Esophagus squamous epithelium (tissue), 4 donors: ENCODE results near the gene RELN.

Experiments
- POLR2A ChIP-seq, 4 donors: fragments of 450-650 bp; IDR thresholded peaks; one replicate each; pipeline ENCODE4 v1.6.1; 2017; ENCODE audit warnings: antibody characterized with exemption in 4 of 4, mild to moderate bottlenecking in 4 of 4, moderate library complexity in 3 of 4
- TF ChIP-seq, protein P1 (sequence below), 6 experiments: fragments of 450-650 bp in 4 of 6; fragments of 200-600 bp in 2 of 6; sonication (generic) in 2 of 6; IDR thresholded peaks; one replicate each; pipeline ENCODE4 v1.5.1; 2016 to 2019; ENCODE audit warnings: antibody characterized with exemption in 6 of 6, mild to moderate bottlenecking in 4 of 6, moderate library complexity in 4 of 6

DNA sequence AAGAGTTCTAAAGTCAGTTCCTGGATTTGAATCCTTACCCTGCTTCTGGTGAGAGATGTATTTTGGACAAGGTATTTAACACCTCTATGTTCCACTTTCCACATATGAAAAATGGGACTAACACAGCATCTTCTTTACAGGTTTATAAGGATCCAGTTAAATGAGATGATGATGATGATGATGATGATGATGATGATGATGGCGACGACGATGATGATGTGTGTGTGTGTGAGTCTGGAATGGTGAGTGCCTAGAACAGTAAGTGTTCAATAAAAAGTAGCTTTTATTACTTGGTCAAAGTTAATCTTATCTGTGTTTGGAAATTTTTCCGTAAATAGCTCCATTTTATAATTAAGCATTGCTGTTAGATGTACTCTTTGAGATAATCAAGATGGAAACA, 295.2 kb downstream of the RELN start:
- TF ChIP-seq, protein P1, sequence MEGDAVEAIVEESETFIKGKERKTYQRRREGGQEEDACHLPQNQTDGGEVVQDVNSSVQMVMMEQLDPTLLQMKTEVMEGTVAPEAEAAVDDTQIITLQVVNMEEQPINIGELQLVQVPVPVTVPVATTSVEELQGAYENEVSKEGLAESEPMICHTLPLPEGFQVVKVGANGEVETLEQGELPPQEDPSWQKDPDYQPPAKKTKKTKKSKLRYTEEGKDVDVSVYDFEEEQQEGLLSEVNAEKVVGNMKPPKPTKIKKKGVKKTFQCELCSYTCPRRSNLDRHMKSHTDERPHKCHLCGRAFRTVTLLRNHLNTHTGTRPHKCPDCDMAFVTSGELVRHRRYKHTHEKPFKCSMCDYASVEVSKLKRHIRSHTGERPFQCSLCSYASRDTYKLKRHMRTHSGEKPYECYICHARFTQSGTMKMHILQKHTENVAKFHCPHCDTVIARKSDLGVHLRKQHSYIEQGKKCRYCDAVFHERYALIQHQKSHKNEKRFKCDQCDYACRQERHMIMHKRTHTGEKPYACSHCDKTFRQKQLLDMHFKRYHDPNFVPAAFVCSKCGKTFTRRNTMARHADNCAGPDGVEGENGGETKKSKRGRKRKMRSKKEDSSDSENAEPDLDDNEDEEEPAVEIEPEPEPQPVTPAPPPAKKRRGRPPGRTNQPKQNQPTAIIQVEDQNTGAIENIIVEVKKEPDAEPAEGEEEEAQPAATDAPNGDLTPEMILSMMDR (IDR thresholded peaks at IDR 0.05), result no peak
- no peak for TF ChIP-seq POLR2A (IDR thresholded peaks at IDR 0.05)
